Measurements from ENCODE around the gene IGSF21. TPM values are rescaled to one million over a fixed set of nuclear protein-coding genes. Genes with fewer than 3 reads are reported as not detected.

Gene IGSF21
- under 1 TPM; 0.37 to 0.40 TPM for total RNA-seq

DNA sequence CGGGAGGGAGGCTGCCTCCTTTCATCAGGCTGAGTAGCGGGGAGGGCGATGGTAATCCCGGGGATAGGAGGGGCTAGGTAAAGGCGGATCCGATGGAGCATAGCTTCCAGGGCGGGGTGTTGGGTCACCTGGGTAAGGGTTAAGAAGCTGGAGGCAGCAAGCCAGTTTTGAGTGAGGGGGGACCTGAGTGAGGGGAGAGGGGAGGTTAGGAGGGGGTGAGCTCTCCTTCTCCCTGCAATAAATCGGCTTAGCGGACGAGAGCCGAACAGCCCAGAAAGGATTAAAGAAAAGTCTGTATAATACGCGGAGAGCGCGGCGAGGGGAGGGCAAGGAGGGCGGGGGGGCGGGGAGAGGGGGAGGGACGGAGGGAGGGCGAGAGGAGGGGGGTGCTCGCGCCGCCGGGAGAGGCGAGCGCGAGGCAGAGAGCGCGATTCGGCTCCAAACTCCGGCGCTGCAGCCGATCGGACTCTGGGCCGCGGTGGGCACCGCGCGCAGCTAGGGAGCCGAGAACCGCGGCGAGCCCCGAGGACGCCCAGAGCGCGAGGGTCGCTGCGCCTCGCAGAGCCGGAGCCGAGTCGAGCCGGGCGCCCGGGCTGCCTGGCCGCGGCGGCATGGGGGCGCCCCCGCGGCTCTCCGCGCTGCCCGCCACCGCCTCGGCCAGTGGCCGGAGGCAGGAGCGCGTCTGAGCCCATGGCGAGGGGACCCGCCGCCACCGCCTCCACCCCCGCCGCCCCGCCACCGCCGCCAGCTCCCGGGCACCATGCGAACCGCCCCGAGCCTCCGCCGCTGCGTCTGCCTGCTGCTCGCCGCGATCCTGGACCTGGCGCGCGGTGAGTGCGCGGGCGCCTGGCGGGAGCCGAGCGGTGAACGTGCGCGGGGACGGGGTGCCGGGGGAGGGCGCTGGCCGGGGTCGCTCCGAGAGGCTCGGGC lies at the start of gene IGSF21:
IGSF21 (plus strand) TSS at position 430 of the 930 bp plus-strand sequence; CDS start at position 761, 331 bp downstream.
- no peak within 1 kb of the TSS for H3K4me3 ChIP-seq
- intact Hi-C loops (cut with DNase I) = no loop called here
- no peak for DNase-seq
- no peak within 1 kb of the TSS for H3K9ac ChIP-seq (ENCODE audit: low read depth in 2 of 2, low read length in 2 of 2)
- H3K4me1 ChIP-seq = peaks cover 9% of the 10 kb centered on the region
- no peaks in the 10 kb centered on the region for H3K36me3 ChIP-seq
- TF ChIP-seq, protein P1, sequence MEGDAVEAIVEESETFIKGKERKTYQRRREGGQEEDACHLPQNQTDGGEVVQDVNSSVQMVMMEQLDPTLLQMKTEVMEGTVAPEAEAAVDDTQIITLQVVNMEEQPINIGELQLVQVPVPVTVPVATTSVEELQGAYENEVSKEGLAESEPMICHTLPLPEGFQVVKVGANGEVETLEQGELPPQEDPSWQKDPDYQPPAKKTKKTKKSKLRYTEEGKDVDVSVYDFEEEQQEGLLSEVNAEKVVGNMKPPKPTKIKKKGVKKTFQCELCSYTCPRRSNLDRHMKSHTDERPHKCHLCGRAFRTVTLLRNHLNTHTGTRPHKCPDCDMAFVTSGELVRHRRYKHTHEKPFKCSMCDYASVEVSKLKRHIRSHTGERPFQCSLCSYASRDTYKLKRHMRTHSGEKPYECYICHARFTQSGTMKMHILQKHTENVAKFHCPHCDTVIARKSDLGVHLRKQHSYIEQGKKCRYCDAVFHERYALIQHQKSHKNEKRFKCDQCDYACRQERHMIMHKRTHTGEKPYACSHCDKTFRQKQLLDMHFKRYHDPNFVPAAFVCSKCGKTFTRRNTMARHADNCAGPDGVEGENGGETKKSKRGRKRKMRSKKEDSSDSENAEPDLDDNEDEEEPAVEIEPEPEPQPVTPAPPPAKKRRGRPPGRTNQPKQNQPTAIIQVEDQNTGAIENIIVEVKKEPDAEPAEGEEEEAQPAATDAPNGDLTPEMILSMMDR (IDR thresholded peaks at IDR 0.05) = no peak
- H3K27ac ChIP-seq = no peak within 1 kb of the TSS
- H3K9me3 ChIP-seq = no peaks in the 10 kb centered on the region
- H3K27me3 ChIP-seq = peaks cover 53% of the 10 kb centered on the region

DNA sequence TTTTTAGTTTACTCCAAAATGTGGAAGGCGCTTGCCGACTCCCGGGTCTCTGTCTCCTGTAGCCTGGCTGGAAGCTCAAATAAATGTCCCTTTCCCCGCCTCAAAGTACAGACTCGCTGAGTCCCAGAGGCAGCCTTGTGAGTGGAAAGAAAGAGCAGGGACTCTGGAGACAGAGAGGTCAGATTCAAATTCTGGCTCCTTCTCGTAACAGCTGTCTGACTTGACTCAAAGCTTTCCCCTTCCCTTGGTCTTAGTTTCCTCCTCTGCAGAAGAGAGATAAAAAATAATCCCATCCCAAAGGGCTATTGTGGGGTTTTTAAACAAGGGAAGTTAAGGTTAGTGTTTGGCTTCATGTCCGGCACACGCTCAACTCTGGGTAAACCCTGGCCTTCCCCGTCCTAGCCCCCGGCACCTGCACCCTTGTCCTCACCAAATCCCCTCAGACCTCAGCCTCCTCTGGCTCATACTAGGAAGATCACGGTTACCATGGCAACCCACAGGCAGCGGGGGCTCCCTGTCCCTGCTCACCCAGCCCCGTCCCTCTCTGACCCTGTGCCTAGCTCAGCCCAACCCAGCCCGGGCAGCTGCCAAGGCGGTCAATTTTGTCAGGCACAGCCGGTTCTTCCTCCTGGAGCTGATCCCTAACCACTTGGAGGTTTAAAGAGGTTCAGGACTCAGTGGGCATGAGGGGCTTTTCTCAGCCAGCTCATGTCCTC lies 49.2 kb upstream of the IGSF21 start:
- H3K36me3 ChIP-seq = no peaks in the 10 kb centered on the region
- H3K27ac ChIP-seq = no peak overlapping the region
- intact Hi-C loops (cut with DNase I) = no loop called here
- no peak for DNase-seq
- no peaks in the 10 kb centered on the region for H3K27me3 ChIP-seq
- H3K4me1 ChIP-seq = no peaks in the 10 kb centered on the region
- H3K9me3 ChIP-seq = no peaks in the 10 kb centered on the region
- no peak overlapping the region for H3K9ac ChIP-seq (ENCODE audit: low read depth in 2 of 2, low read length in 2 of 2)
- TF ChIP-seq, protein P1 (IDR thresholded peaks at IDR 0.05) = no peak
- H3K4me3 ChIP-seq = no peak overlapping the region

DNA sequence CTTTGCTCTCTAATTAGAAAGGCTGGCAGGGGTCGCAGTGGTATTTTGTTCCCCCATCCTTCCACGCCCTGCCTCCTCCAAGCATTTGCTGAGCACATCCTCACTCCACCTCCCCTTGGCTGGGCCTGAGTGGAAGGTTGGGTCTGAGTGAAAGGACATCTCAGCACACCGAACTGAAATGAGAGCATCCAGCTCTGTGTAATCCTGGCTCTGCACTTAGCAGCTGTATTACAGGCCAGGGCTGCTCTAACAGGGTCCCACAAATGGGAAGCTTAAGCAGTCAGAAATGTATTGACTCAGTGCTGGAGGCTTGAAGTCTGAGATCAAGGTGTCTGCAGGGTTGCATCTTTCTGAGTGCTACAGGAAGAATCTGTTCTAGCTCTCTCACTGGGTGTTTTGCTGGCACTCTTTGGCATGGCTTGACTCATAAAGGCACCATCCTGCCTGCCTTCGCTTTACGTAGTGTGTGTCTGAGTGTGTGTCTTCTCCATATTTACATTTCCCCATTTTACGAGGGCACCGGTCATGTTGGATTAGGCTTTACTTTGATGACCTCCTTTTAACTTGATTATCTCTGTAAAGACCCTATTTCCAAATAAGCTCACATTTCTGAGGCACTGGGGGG lies 48.5 kb upstream of the IGSF21 start:
- no peak overlapping the region for H3K27ac ChIP-seq
- no peak overlapping the region for H3K4me3 ChIP-seq
- H3K9ac ChIP-seq (ENCODE audit: low read depth in 2 of 2, low read length in 2 of 2) = no peak overlapping the region
- no peaks in the 10 kb centered on the region for H3K4me1 ChIP-seq
- no peaks in the 10 kb centered on the region for H3K27me3 ChIP-seq
- no peak for DNase-seq
- TF ChIP-seq, protein P1 (IDR thresholded peaks at IDR 0.05) = no peak
- H3K36me3 ChIP-seq = no peaks in the 10 kb centered on the region
- intact Hi-C loops (cut with DNase I) = no loop called here
- no peaks in the 10 kb centered on the region for H3K9me3 ChIP-seq

DNA sequence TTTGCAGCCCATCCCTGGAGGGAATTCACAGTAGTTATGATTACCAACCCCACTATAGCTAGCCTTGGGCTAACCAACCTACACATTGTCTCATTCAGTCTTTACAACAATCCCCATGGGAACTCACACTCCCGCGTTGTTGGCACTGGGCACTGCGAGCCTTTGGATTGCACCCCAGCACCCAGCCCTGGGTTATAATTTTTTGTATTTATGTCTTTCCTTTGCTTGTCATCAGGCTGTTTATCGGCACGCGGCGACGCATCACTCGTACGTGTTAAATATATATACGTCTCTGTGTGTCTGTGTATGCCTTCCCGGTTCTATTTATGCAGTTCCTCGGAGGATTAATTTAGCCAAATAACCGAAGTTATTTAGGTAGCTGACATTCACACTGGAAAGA lies 47.2 kb upstream of the IGSF21 start:
- no peak overlapping the region for H3K9ac ChIP-seq (ENCODE audit: low read depth in 2 of 2, low read length in 2 of 2)
- DNase-seq = no peak
- H3K27ac ChIP-seq = no peak overlapping the region
- no peaks in the 10 kb centered on the region for H3K4me1 ChIP-seq
- peaks cover 3% of the 10 kb centered on the region for H3K27me3 ChIP-seq
- no peaks in the 10 kb centered on the region for H3K9me3 ChIP-seq
- TF ChIP-seq, protein P1 (IDR thresholded peaks at IDR 0.05) = no peak
- intact Hi-C loops (cut with DNase I) = no loop called here
- H3K4me3 ChIP-seq = no peak overlapping the region
- no peaks in the 10 kb centered on the region for H3K36me3 ChIP-seq

DNA sequence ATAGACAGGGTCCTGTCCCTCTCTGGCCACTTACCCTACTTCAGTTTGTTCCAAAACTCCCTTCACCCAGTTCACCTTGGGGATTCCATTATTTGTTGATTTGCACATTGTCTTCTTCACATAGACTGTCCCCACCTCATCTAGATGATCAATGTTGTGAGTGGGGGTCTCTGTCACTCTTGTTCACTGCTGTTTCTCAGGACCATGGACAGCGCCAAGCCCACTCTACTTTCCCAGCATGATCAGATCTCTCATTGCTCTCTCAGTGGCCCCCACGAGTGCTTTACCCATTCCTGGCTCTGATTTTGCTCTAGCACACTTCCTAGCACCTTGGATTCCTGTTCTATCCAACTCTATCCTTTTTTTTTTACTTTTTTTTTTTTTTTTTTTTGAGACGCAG lies 45.4 kb upstream of the IGSF21 start:
- no peak overlapping the region for H3K9ac ChIP-seq (ENCODE audit: low read depth in 2 of 2, low read length in 2 of 2)
- no peak for DNase-seq
- H3K27ac ChIP-seq = no peak overlapping the region
- TF ChIP-seq, protein P1 (IDR thresholded peaks at IDR 0.05) = no peak
- no peaks in the 10 kb centered on the region for H3K4me1 ChIP-seq
- intact Hi-C loops (cut with DNase I) = no loop called here
- H3K27me3 ChIP-seq = peaks cover 3% of the 10 kb centered on the region
- H3K4me3 ChIP-seq = no peak overlapping the region
- no peaks in the 10 kb centered on the region for H3K36me3 ChIP-seq
- H3K9me3 ChIP-seq = no peaks in the 10 kb centered on the region
